ENCODE results near the gene PDE3A. TPM values are rescaled to one million over a fixed set of nuclear protein-coding genes. Genes with fewer than 3 reads are reported as not detected.

The PDE3A gene
- total RNA-seq, 1 experiment from 2014 or later, result 0.12 TPM

GRCh38 chr12:20507711-20508110 is 139.4 kb downstream of the PDE3A start:
- H3K9ac ChIP-seq (ENCODE audit: low read length), result no peak overlapping the region
- H3K4me2 ChIP-seq (ENCODE audit: low read length), result no peak overlapping the region
- ChIA-PET RAD21 (ENCODE audit: low non-redundant PET in 1 of 2, low total read pairs in 2 of 2, uncharacterized antibody in 2 of 2, unreplicated experiment in 2 of 2) (no interaction called here), CTCF (no interaction called here), POLR2A (no interaction called here)
- intact Hi-C loops (cut with micrococcal nuclease), result no loop called here
- no peak for DNase-seq (ENCODE audit: low read depth, low spot score)
- no peak overlapping the region for H3K4me3 ChIP-seq (replicated peaks in 1 of 2; ENCODE audit: low read depth in 1 of 2, low read length in 2 of 2)
- no peak overlapping the region for H2AFZ ChIP-seq (ENCODE audit: low read depth, low read length, poor library complexity, severe bottlenecking)
- no peak for ATAC-seq
- H3K79me2 ChIP-seq (ENCODE audit: insufficient read depth, low read length), result no peaks in the 10 kb centered on the region
- H3K27ac ChIP-seq (ENCODE audit: low read depth, low read length), result no peak overlapping the region
- no peaks in the 10 kb centered on the region for H3K36me3 ChIP-seq (ENCODE audit: control insufficient read depth in 1 of 2, insufficient read depth in 2 of 2, low read length in 2 of 2)
- H3K4me1 ChIP-seq (ENCODE audit: control insufficient read depth in 1 of 2, insufficient read depth in 2 of 2, low read length in 2 of 2), result no peaks in the 10 kb centered on the region
- no peaks in the 10 kb centered on the region for H4K20me1 ChIP-seq (ENCODE audit: insufficient read depth)
- TF ChIP-seq ELF1 (IDR thresholded peaks at IDR 0.05; ENCODE audit: borderline replicate concordance, low read depth) (no peak), SRF (IDR thresholded peaks at IDR 0.05; ENCODE audit: low read depth) (no peak), ZBTB33 (IDR thresholded peaks at IDR 0.05; ENCODE audit: extremely low read depth, insufficient replicate concordance, low read length) (no peak), JUND (IDR thresholded peaks at IDR 0.05) (no peak), ATF3 (IDR thresholded peaks at IDR 0.05) (no peak), REST (IDR thresholded peaks at IDR 0.05; ENCODE audit: low read depth) (no peak), SIN3A (IDR thresholded peaks at IDR 0.05; ENCODE audit: low read depth) (no peak), CEBPB (IDR thresholded peaks at IDR 0.05; ENCODE audit: low read depth) (no peak), MAX (IDR thresholded peaks at IDR 0.05) (no peak), EZH2 (IDR thresholded peaks at IDR 0.05) (no peak), SP1 (IDR thresholded peaks at IDR 0.05; ENCODE audit: low read depth) (no peak), ZNF274 (IDR thresholded peaks at IDR 0.05; ENCODE audit: low read depth, low read length) (no peak), EGR1 (IDR thresholded peaks at IDR 0.05; ENCODE audit: low read depth) (no peak), ZFX (IDR thresholded peaks at IDR 0.05) (no peak)
- no peaks in the 10 kb centered on the region for H3K27me3 ChIP-seq (ENCODE audit: insufficient read depth, low read length)
- BruUV-seq (replicated peaks), result no TSS peak
- H3K9me3 ChIP-seq (ENCODE audit: control insufficient read depth in 1 of 2, insufficient read depth in 1 of 2, low read depth in 1 of 2, low read length in 2 of 2), result no peaks in the 10 kb centered on the region
- H3K9me2 ChIP-seq (ENCODE audit: insufficient read depth), result no peaks in the 10 kb centered on the region

Data from HCT116 (cell line).